Uterus (tissue), 4 donors: ENCODE measurements around the gene NFILZ. TPM values are rescaled to one million over a fixed set of nuclear protein-coding genes. Genes with fewer than 3 reads are reported as not detected.

ENCODE experiments used
- DNase-seq, 2 donors: peaks; one replicate each; pipeline ENCODE4 v3.0.0-alpha.2; 2019 to 2020
- H3K27ac ChIP-seq, 2 donors: fragments of 200-600 bp; sonication (generic); 1 replicate in 1 of 2; 2 replicates in 1 of 2; pipeline ENCODE4 v1.5.1; 2016 to 2018
- H3K27me3 ChIP-seq, 2 donors: fragments of 200-600 bp; sonication (generic); one replicate each; pipeline ENCODE4 v1.5.1; 2018 to 2019; ENCODE audit warnings: control low read depth in 1 of 2
- H3K36me3 ChIP-seq, 2 donors: fragments of 200-600 bp; sonication (generic); one replicate each; pipeline ENCODE4 v1.5.1; 2019; ENCODE audit warnings: control low read depth in 1 of 2
- H3K4me1 ChIP-seq, 2 donors: fragments of 200-600 bp; sonication (generic); one replicate each; pipeline ENCODE4 v1.5.1; 2018 to 2019; ENCODE audit warnings: control low read depth in 1 of 2
- H3K4me3 ChIP-seq, 2 donors: fragments of 200-600 bp; sonication (generic); 1 replicate in 1 of 2; 2 replicates in 1 of 2; pipeline ENCODE4 v1.5.1; 2018 to 2019; ENCODE audit warnings: mild to moderate bottlenecking in 1 of 2
- H3K9me3 ChIP-seq, 2 donors: fragments of 200-600 bp; sonication (generic); one replicate each; pipeline ENCODE4 v1.5.1; 2019; ENCODE audit warnings: control low read depth in 1 of 2
- POLR2A ChIP-seq, 2 donors: fragments of 450-650 bp; IDR thresholded peaks; one replicate each; pipeline ENCODE4 v1.6.1; 2016; ENCODE audit warnings: antibody characterized with exemption in 2 of 2, mild to moderate bottlenecking in 1 of 2, moderate library complexity in 1 of 2
- intact Hi-C: fragments of 100-400 bp; cut with DNase I; formaldehyde crosslinking; loops from one replicate; pipeline ENCODE4 v1.15.1; 2023; ENCODE audit warnings: low total_unique reads
- total RNA-seq, 4 donors: library from RNA; depleted of rRNA in 3 of 4; stranded (reverse); fragments of >200 nt in 3 of 4; gene quantifications; one replicate each; pipeline versions ENCODE4 v1.1.0 to v1.2.4, GENCODE V29; 2014 to 2023
- TF ChIP-seq, protein P1 (sequence below), 4 experiments: fragments of 200-600 bp in 2 of 4; fragments of 450-650 bp in 2 of 4; sonication (generic) in 2 of 4; IDR thresholded peaks; one replicate each; pipeline ENCODE4 v1.5.1; 2016 to 2019; ENCODE audit warnings: antibody characterized with exemption in 4 of 4, mild to moderate bottlenecking in 2 of 4, moderate library complexity in 1 of 4
- donor health status: DM: yes; HTN: yes; CAD: no.

Gene NFILZ
- total RNA-seq, 4 donors from 2014 or later = not detected

DNA sequence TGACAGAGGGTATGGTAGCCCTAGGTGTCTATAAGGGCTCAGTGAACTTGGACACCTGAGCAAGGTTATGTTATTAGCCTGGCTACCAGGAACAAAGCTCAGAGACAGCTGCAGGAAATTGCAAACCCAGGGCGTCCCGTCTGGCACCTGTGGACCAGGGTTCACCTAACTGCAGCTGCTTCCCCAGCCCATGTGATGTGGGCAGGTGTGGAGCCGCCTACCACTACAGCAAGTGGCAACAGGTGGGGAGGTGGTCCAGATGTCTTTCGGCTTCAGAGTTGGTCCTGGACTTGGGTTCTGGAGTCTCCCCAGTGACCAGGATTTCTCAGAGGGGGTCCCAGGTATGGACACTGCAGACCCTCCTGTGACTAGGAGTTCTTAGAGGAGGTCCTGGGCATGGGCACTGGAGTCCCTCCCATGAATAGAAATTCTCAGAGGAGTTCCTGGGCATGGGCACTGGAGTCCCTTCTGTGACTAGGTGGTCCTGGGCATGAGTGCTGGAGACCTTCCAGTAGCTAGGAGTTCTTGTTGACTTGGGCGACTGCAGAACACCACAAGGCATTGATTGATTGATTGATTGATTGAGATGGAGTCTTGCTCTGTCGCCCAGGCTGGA, 43.0 kb downstream of the NFILZ start:
- intact Hi-C loops = no loop called here
- no peak for TF ChIP-seq POLR2A (IDR thresholded peaks at IDR 0.05)
- TF ChIP-seq, protein P1, sequence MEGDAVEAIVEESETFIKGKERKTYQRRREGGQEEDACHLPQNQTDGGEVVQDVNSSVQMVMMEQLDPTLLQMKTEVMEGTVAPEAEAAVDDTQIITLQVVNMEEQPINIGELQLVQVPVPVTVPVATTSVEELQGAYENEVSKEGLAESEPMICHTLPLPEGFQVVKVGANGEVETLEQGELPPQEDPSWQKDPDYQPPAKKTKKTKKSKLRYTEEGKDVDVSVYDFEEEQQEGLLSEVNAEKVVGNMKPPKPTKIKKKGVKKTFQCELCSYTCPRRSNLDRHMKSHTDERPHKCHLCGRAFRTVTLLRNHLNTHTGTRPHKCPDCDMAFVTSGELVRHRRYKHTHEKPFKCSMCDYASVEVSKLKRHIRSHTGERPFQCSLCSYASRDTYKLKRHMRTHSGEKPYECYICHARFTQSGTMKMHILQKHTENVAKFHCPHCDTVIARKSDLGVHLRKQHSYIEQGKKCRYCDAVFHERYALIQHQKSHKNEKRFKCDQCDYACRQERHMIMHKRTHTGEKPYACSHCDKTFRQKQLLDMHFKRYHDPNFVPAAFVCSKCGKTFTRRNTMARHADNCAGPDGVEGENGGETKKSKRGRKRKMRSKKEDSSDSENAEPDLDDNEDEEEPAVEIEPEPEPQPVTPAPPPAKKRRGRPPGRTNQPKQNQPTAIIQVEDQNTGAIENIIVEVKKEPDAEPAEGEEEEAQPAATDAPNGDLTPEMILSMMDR (IDR thresholded peaks at IDR 0.05) = no peak
- no peaks in the 10 kb centered on the region for H3K9me3 ChIP-seq
- H3K4me3 ChIP-seq = no peak overlapping the region
- H3K27ac ChIP-seq = no peak overlapping the region
- H3K36me3 ChIP-seq = no peaks in the 10 kb centered on the region
- H3K27me3 ChIP-seq = no peaks in the 10 kb centered on the region
- DNase-seq = no peak
- no peaks in the 10 kb centered on the region for H3K4me1 ChIP-seq

DNA sequence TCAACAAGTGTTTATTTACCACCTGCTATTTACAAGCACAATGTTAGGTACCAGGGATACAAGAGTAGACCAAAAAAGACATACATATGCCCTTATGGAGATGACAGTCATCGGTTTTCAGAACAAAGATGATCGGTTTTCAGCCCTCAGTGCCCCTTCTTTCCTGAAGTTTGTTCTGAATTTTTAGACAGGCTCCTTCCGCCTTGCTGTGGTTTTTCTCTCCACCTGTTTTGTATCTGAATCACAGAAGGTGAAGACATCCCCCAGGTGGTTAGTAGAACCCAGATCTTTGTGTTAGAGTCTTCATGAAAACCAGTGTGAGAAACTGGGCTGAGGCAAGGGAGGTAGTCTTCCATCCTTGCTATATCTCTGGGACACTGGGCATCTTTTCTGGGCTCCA, 44.6 kb downstream of the NFILZ start:
- no peak for DNase-seq
- TF ChIP-seq POLR2A (IDR thresholded peaks at IDR 0.05) = no peak
- TF ChIP-seq, protein P1 (IDR thresholded peaks at IDR 0.05) = no peak
- Histone ChIP-seq H3K4me3 (no peak overlapping the region), H3K36me3 (no peaks in the 10 kb centered on the region), H3K27ac (no peak overlapping the region), H3K9me3 (no peaks in the 10 kb centered on the region), H3K27me3 (no peaks in the 10 kb centered on the region), H3K4me1 (no peaks in the 10 kb centered on the region)
- intact Hi-C loops = no loop called here

DNA sequence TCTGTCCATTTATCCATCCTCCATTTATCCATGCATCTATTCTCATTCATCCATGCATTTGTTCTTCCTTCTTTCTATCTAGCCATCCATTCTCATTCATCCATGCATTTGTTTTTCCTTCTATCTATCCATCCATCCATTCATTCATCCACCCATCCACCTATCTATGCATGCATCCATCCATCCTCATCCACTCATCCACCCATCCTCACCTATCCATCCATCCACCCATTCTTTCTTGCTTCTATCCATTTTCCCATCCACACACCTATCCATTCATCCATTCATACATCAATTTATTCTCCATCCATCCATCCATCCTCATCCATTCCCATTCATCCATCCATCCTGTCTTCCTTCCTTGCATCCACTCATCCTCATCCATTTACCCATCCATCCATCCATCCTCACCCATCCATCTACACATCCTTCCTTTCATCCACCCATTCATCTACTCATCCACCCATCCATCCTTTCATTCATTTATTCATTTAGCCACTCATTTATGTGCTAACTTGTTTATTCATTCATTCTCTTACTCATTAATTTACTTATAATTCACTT, 47.9 kb downstream of the NFILZ start:
- DNase-seq = no peak
- H3K4me1 ChIP-seq = no peaks in the 10 kb centered on the region
- H3K36me3 ChIP-seq = no peaks in the 10 kb centered on the region
- H3K27ac ChIP-seq = no peak overlapping the region
- no peaks in the 10 kb centered on the region for H3K27me3 ChIP-seq
- H3K4me3 ChIP-seq = no peak overlapping the region
- no peaks in the 10 kb centered on the region for H3K9me3 ChIP-seq
- TF ChIP-seq POLR2A (IDR thresholded peaks at IDR 0.05) = no peak
- TF ChIP-seq, protein P1 (IDR thresholded peaks at IDR 0.05) = no peak
- intact Hi-C loops = no loop called here

Other genes starting within 250 kb of the NFILZ start
- gene RAB11B, start 240.3 kb upstream of the NFILZ start, total RNA-seq = 10 to 100 TPM; 17.4 to 95.8 (median 60.1) TPM
- gene MARCHF2, start 217.3 kb upstream of the NFILZ start, total RNA-seq = 100 to 1,000 TPM in 1 of 4 donors, 10 to 100 TPM in 3; 44.1 to 161 (median 62.8) TPM
- gene HNRNPM, start 185.7 kb upstream of the NFILZ start, total RNA-seq = 100 to 1,000 TPM in 2 of 4 donors, 10 to 100 TPM in 2; 50.3 to 186 (median 98.5) TPM
- gene PRAM1, start 128.0 kb upstream of the NFILZ start, total RNA-seq = 1 to 10 TPM in 1 of 4 donors, under 1 TPM in 1, not detected in 2; 0.97 to 3.0 TPM
- gene ZNF414, start 116.5 kb upstream of the NFILZ start, total RNA-seq = 100 to 1,000 TPM in 1 of 4 donors, 10 to 100 TPM in 3; 11.6 to 275 (median 24.4) TPM
- 10 to 100 TPM in 1 of 4 donors, 1 to 10 TPM in 3; 4.1 to 45.9 (median 7.5) TPM for gene MYO1F, start 53.2 kb upstream of the NFILZ start, total RNA-seq
- gene ADAMTS10, start 19.9 kb upstream of the NFILZ start, total RNA-seq = 10 to 100 TPM; 13.2 to 70.4 (median 52.7) TPM
- gene ACTL9, start 68.2 kb downstream of the NFILZ start, total RNA-seq = not detected
- not detected for gene OR2Z1, start 91.0 kb downstream of the NFILZ start, total RNA-seq
- gene ZNF558, start 201.7 kb downstream of the NFILZ start, total RNA-seq = 100 to 1,000 TPM in 1 of 4 donors, 10 to 100 TPM in 2, 1 to 10 TPM in 1; 8.2 to 117 (median 50.0) TPM
- not detected for gene MBD3L1, start 201.7 kb downstream of the NFILZ start, total RNA-seq